ENCODE data around the gene ZNF664. TPM values are rescaled to one million over a fixed set of nuclear protein-coding genes. Genes with fewer than 3 reads are reported as not detected.
A peak's percentile ranks its signal among the peaks of the same experiment; 100 is the strongest.

ZNF664 gene
- total RNA-seq, 6 donors from 2014 or later = 49.1 to 112 (median 91.8) TPM

- Histone ChIP-seq H3K27me3 (no peaks in the 10 kb centered on the region), H3K36me3 (no peaks in the 10 kb centered on the region), H3K4me3 (no peak overlapping the region), H3K27ac (no peak overlapping the region), H3K4me1 (no peaks in the 10 kb centered on the region), H3K9me3 (no peaks in the 10 kb centered on the region)
- DNase-seq = no peak
- ATAC-seq (ENCODE audit: low FRiP score in 2 of 2) = no peak
- no peak for TF ChIP-seq POLR2AphosphoS5 (IDR thresholded peaks at IDR 0.05)
- no peak for TF ChIP-seq POLR2A (IDR thresholded peaks at IDR 0.05)
- no peak for TF ChIP-seq EP300 (IDR thresholded peaks at IDR 0.05)
- no peak for TF ChIP-seq CTCF (IDR thresholded peaks at IDR 0.05)
- 64 to 71% methylated on average over 8 of the region's 8 CpGs for WGBS, 2 donors
Observed at GRCh38 chr12:124025661-124026060, 52.6 kb downstream of the ZNF664 start.

- TF ChIP-seq EP300 (IDR thresholded peaks at IDR 0.05) (no peak), POLR2AphosphoS5 (IDR thresholded peaks at IDR 0.05) (no peak), POLR2A (IDR thresholded peaks at IDR 0.05) (no peak), CTCF (IDR thresholded peaks at IDR 0.05) (no peak)
- ATAC-seq (ENCODE audit: low FRiP score in 2 of 2) (no peak), DNase-seq (no peak)
- Histone ChIP-seq H3K4me1 (no peaks in the 10 kb centered on the region), H3K36me3 (no peaks in the 10 kb centered on the region), H3K27me3 (no peaks in the 10 kb centered on the region), H3K9me3 (no peaks in the 10 kb centered on the region), H3K27ac (no peak overlapping the region), H3K4me3 (no peak overlapping the region)
- WGBS, 2 donors = 84 to 85% methylated on average over 14 of the region's 14 CpGs
Observed at GRCh38 chr12:124026755-124027745, 54.0 kb downstream of the ZNF664 start.

- Histone ChIP-seq H3K27ac (no peak overlapping the region), H3K9me3 (no peaks in the 10 kb centered on the region), H3K27me3 (no peaks in the 10 kb centered on the region), H3K36me3 (no peaks in the 10 kb centered on the region), H3K4me1 (no peaks in the 10 kb centered on the region), H3K4me3 (no peak overlapping the region)
- 87 to 89% methylated on average over 16 to 18 of the region's 18 CpGs for WGBS, 2 donors
- TF ChIP-seq CTCF (IDR thresholded peaks at IDR 0.05) (no peak), POLR2A (IDR thresholded peaks at IDR 0.05) (no peak), EP300 (IDR thresholded peaks at IDR 0.05) (no peak), POLR2AphosphoS5 (IDR thresholded peaks at IDR 0.05) (no peak)
- DNase-seq (peak in 1 of 2 donors; percentile 33), ATAC-seq (ENCODE audit: low FRiP score in 2 of 2) (no peak)
Observed at GRCh38 chr12:124027753-124028554, 54.9 kb downstream of the ZNF664 start.

- WGBS, 2 donors = 52 to 64% methylated on average over 5 of the region's 5 CpGs
- ATAC-seq (ENCODE audit: low FRiP score in 2 of 2) (no peak), DNase-seq (no peak)
- no peak overlapping the region for H3K27ac ChIP-seq
- no peak overlapping the region for H3K4me3 ChIP-seq
- no peaks in the 10 kb centered on the region for H3K36me3 ChIP-seq
- no peaks in the 10 kb centered on the region for H3K27me3 ChIP-seq
- no peaks in the 10 kb centered on the region for H3K4me1 ChIP-seq
- TF ChIP-seq POLR2A (IDR thresholded peaks at IDR 0.05) (no peak), POLR2AphosphoS5 (IDR thresholded peaks at IDR 0.05) (no peak), EP300 (IDR thresholded peaks at IDR 0.05) (no peak), CTCF (IDR thresholded peaks at IDR 0.05) (no peak)
- H3K9me3 ChIP-seq = no peaks in the 10 kb centered on the region
Observed at GRCh38 chr12:124028555-124028925, 55.5 kb downstream of the ZNF664 start.

Data from upper lobe of left lung (tissue), 6 donors.